Measurements from ENCODE around the gene LZTR1. TPM values are rescaled to one million over a fixed set of nuclear protein-coding genes. Genes with fewer than 3 reads are reported as not detected.

The LZTR1 gene
- total RNA-seq, 1 donor from 2014 or later = 56.7 TPM

DNA sequence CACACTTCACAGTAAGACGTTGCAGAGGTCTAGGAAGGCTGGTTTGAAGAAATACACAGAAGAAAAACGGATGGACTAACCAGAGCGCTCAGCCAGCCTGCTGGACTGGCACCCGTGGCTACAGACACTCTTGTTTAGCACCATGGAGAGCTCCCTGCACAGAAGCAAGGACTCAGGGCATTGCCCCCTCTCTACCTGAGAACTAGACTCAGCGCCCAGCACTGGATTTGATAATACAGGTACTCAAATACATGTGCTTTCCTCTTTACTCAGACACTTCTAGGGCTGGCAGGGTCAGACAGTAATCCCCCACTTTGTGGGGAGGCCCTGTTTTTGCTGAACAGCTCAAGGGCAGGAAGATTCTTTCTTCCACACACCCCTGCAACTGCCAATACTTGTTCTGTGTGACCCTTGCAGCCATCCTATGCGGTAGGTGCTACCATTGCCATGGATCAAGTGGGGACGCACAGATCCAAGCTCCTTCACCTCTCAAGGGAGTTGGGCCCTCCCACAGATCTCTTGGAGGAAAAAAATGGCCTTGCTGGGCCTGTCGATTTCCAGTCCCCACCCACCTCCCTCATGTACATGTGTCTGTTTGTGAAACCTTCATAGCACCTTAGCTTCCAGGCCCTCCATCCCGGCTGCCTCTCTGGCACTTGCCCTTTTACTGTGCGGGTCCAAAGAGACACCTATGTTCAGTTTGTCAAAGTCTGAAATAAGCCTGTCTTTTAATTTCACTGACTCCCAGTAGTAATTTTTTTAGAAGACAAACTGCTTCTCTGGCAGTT is 27.7 kb downstream of the LZTR1 start:
- H3K27ac ChIP-seq = no peak overlapping the region
- H3K4me3 ChIP-seq = no peak overlapping the region
- no peaks in the 10 kb centered on the region for H3K9me3 ChIP-seq
- peaks cover 11% of the 10 kb centered on the region for H3K4me1 ChIP-seq
- TF ChIP-seq CTCF (IDR thresholded peaks at IDR 0.05) = no peak
- intact Hi-C loops (cut with DNase I) = no loop called here
- peak; percentile 65 for DNase-seq
- ATAC-seq = peak; percentile 63
- no peaks in the 10 kb centered on the region for H3K27me3 ChIP-seq
- no peaks in the 10 kb centered on the region for H3K36me3 ChIP-seq

DNA sequence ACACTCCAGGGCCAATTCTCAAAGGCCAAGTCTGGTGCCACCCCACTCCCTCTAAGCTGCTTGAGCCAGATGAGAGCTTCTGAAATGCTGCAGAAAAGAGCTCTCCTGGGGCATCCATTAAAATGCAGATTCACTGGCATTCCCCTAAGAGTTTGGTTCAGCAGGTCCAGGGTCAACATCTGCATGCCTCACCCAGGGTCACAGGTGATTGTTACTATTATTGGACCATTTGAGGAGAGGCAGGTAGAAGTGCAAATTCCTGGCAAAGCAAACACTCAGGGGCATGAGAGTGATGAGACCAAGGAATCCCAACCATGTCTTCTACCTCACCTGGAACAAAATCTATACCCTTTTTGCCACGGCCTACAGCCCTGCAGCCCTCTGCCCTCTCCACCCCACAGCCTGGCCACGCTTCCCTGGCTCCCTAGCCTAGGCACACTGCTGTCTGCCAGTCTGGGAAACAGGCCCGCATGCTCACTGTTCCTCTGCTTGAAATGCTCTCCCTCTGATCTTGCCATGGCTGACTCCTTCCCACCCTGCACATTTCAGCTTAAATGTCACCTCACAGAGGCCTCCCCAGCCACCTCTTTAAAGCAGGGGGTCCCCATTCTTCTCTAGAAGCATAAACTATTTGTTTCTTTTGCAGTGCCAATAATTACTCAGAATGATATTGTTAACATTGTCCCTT is 28.5 kb downstream of the LZTR1 start:
- Histone ChIP-seq H3K4me3 (no peak overlapping the region), H3K27me3 (no peaks in the 10 kb centered on the region), H3K4me1 (peaks cover 17% of the 10 kb centered on the region), H3K36me3 (no peaks in the 10 kb centered on the region), H3K27ac (no peak overlapping the region), H3K9me3 (no peaks in the 10 kb centered on the region)
- no peak for DNase-seq
- ATAC-seq = no peak
- intact Hi-C loops (cut with DNase I) = no loop called here
- TF ChIP-seq CTCF (IDR thresholded peaks at IDR 0.05) = no peak

DNA sequence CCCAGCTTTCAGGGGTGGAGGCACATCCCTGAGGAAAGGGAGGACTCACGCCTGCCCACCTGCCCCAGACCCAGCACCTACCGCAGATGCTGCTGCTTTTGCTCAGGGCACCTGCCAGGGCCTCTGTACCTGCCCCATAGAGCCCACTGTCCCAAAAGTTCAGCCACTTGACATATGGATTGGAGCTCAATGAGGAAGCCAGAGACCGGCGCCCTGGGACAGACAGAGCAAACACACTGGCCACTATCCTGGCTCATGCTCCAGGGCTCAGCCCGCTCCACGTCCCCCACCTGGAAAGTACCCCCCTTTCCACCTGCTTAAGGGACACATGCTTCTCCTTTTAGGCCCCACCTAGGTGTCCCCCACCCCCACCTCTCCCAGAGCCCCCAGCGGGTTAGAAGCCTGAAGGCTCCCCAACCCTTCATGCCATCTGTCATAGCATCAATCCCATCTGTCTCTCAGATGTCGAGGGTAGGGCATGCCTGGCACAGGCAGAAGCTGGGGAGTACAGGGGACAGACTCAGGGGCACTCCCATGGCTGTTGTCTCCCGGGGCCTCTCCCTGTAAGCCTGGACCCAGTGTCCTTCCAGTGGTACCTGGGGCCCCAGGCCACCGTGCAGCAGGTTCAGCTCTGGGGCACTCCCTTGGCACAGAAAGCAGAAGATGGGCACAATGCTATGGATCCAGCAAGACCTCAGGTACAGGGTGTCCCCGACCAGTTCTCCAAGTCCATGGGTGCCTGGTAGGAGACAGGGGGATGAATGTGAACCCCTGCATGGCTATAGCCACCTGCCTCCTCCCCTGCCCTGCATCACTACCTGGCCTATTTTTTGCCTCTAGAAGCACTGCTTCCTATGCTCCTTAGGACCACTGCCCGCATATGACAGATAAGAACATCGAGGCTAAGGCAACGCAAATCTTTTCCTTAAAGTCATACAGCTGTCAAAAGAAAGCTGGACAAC is 30.6 kb downstream of the LZTR1 start:
- TF ChIP-seq CTCF (IDR thresholded peaks at IDR 0.05) = no peak
- peaks cover 17% of the 10 kb centered on the region for H3K4me1 ChIP-seq
- H3K27ac ChIP-seq = no peak overlapping the region
- DNase-seq (no peak), ATAC-seq (no peak)
- intact Hi-C loops (cut with DNase I) = no loop called here
- no peaks in the 10 kb centered on the region for H3K27me3 ChIP-seq
- H3K36me3 ChIP-seq = no peaks in the 10 kb centered on the region
- no peak overlapping the region for H3K4me3 ChIP-seq
- H3K9me3 ChIP-seq = no peaks in the 10 kb centered on the region

GRCh38 chr22:21013657-21014201 is 31.6 kb downstream of the LZTR1 start:
- intact Hi-C loops (cut with DNase I) = no loop called here
- ATAC-seq = no peak

More at GRCh38 chr22:21013657-21014201, 31.6 kb downstream of the LZTR1 start:
- Histone ChIP-seq H3K4me1 (peaks cover 17% of the 10 kb centered on the region), H3K9me3 (no peaks in the 10 kb centered on the region), H3K27ac (peak overlapping the region; percentile 70), H3K36me3 (no peaks in the 10 kb centered on the region), H3K4me3 (peak overlapping the region; percentile 53), H3K27me3 (no peaks in the 10 kb centered on the region)
- DNase-seq = no peak
- TF ChIP-seq CTCF (IDR thresholded peaks at IDR 0.05) = no peak
